Measurements from ENCODE around the gene NCK1.
"Not testable (repeated sequence)": the region's sequence is repeated elsewhere in the genome, so short reads cannot be mapped to it uniquely, and the experiment has no call there.

NCK1 gene

GRCh38 chr3:136949708-136950107, 87.7 kb downstream of the NCK1 start:
- DNase-seq, result no peak

GRCh38 chr3:136950623-136951022, 88.6 kb downstream of the NCK1 start:
- no peak for DNase-seq

GRCh38 chr3:136952292-136952691, 90.3 kb downstream of the NCK1 start:
- DNase-seq, result no peak

- DNase-seq, result no peak
Measured at GRCh38 chr3:136954251-136954650, 92.2 kb downstream of the NCK1 start.

GRCh38 chr3:136954980-136955780, 93.2 kb downstream of the NCK1 start:
- DNase-seq, result no peak

GRCh38 chr3:136955813-136956212, 93.8 kb downstream of the NCK1 start:
- no peak for DNase-seq

- DNase-seq, result no peak
Measured at GRCh38 chr3:136956971-136957370, 95.0 kb downstream of the NCK1 start.

- DNase-seq, result no peak
Measured at GRCh38 chr3:136957751-136958288, 95.8 kb downstream of the NCK1 start, which contains the start of gene IL20RB. Gene IL20RB, plus strand, starts transcription at chr3:136957983. Its CDS starts 131 bp downstream, at chr3:136958114.

- no peak for DNase-seq
Measured at GRCh38 chr3:136958939-136959338, 96.9 kb downstream of the NCK1 start.

GRCh38 chr3:136959599-136959998, 97.6 kb downstream of the NCK1 start:
- no peak for DNase-seq

GRCh38 chr3:136960838-136961836, 99.1 kb downstream of the NCK1 start:
- no peak for DNase-seq

- DNase-seq, result no peak
Measured at GRCh38 chr3:136962927-136963326, 100.9 kb downstream of the NCK1 start.

GRCh38 chr3:136969539-136969938, 107.5 kb downstream of the NCK1 start:
- DNase-seq, result not testable (repeated sequence)

GRCh38 chr3:136973352-136973751, 111.3 kb downstream of the NCK1 start:
- DNase-seq, result no peak

- no peak for DNase-seq
Measured at GRCh38 chr3:136974670-136975069, 112.7 kb downstream of the NCK1 start.

GRCh38 chr3:136979204-136979603, 117.2 kb downstream of the NCK1 start:
- DNase-seq, result no peak

- DNase-seq, result no peak
Measured at GRCh38 chr3:136979684-136980083, 117.7 kb downstream of the NCK1 start.

GRCh38 chr3:136982033-136982432, 120.0 kb downstream of the NCK1 start:
- no peak for DNase-seq

GRCh38 chr3:136982520-136983138, 120.6 kb downstream of the NCK1 start:
- no peak for DNase-seq

GRCh38 chr3:136984837-136985236, 122.8 kb downstream of the NCK1 start:
- DNase-seq, result no peak

GRCh38 chr3:136987398-136987980, 125.5 kb downstream of the NCK1 start:
- DNase-seq, result not testable (repeated sequence)

- DNase-seq, result no peak
Measured at GRCh38 chr3:136988651-136989050, 126.6 kb downstream of the NCK1 start.

All from activated CD4-positive, alpha-beta T cell treated with anti-CD3 and anti-CD28 coated beads, Interleukin-2, amount 50 U/mL, for 48 hours (primary cell).